Glutamatergic neuron (in vitro differentiated cells): ENCODE measurements around the gene KRTAP10-2. TPM values are rescaled to one million over a fixed set of nuclear protein-coding genes. Genes with fewer than 3 reads are reported as not detected.

Experiments
- DNase-seq: peaks from one replicate; pipeline ENCODE4 v3.0.0; 2022
- H3K27ac Mint-ChIP-seq: one replicate; pipeline ENCODE4 v1.8.0; 2020; ENCODE audit warnings: mild to moderate bottlenecking, mixed read lengths, inconsistent platforms; ENCODE audit not compliant: unreplicated experiment
- H3K27me3 Mint-ChIP-seq: one replicate; pipeline ENCODE4 v1.8.0; 2020; ENCODE audit warnings: mild to moderate bottlenecking, moderate library complexity, mixed read lengths, inconsistent platforms; ENCODE audit not compliant: unreplicated experiment
- H3K36me3 Mint-ChIP-seq: one replicate; pipeline ENCODE4 v1.8.0; 2020; ENCODE audit warnings: mild to moderate bottlenecking, mixed read lengths, inconsistent platforms; ENCODE audit not compliant: unreplicated experiment
- H3K4me1 Mint-ChIP-seq: one replicate; pipeline ENCODE4 v1.8.0; 2020; ENCODE audit warnings: mild to moderate bottlenecking, low read depth, mixed read lengths, inconsistent platforms; ENCODE audit not compliant: unreplicated experiment
- H3K4me3 Mint-ChIP-seq: one replicate; pipeline ENCODE4 v1.8.0; 2020; ENCODE audit warnings: mild to moderate bottlenecking, mixed read lengths, inconsistent platforms; ENCODE audit not compliant: unreplicated experiment
- H3K9me3 Mint-ChIP-seq: one replicate; pipeline ENCODE4 v1.8.0; 2020; ENCODE audit warnings: mild to moderate bottlenecking, moderate library complexity, mixed read lengths, inconsistent platforms; ENCODE audit not compliant: unreplicated experiment
- total RNA-seq: library from RNA; stranded (reverse); fragmentation: NEBNext Ultra II Directional; extraction: Animal tissue kit (Norgen Biotek cat#: 25700); gene quantifications from one replicate; pipeline ENCODE4 v1.2.1, GENCODE V29; 2021; ENCODE audit not compliant: unreplicated experiment
- TF ChIP-seq, protein P1 (sequence below): fragments of 200-600 bp; sonication (generic); IDR thresholded peaks from one replicate; pipeline ENCODE4 v1.5.0; 2021; ENCODE audit not compliant: partially characterized antibody, unreplicated experiment

KRTAP10-2 gene
- total RNA-seq, 1 donor from 2014 or later = not detected

DNA sequence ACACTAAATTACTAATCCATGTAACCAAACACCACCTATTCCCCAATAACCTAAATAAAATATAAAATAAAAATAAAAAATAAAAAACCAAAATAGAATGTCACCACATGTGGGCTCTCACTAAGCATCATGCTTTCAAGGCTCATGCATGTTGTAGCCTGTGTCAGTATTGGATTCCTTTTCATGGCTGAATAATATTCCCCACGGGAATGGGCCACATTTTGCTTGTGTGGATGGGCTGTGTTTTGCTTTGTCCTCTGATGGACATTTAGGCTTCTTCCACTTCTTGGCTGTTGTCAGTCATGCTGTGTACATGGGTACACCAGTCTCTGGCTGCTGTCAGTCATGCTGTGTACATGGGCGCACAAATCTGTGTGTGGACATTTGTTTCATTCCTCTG is 37.8 kb upstream of the KRTAP10-2 start:
- H3K36me3 Mint-ChIP-seq = peaks cover 4% of the 10 kb centered on the region
- H3K4me3 Mint-ChIP-seq = no peak overlapping the region
- peaks cover 8% of the 10 kb centered on the region for H3K9me3 Mint-ChIP-seq
- TF ChIP-seq, protein P1, sequence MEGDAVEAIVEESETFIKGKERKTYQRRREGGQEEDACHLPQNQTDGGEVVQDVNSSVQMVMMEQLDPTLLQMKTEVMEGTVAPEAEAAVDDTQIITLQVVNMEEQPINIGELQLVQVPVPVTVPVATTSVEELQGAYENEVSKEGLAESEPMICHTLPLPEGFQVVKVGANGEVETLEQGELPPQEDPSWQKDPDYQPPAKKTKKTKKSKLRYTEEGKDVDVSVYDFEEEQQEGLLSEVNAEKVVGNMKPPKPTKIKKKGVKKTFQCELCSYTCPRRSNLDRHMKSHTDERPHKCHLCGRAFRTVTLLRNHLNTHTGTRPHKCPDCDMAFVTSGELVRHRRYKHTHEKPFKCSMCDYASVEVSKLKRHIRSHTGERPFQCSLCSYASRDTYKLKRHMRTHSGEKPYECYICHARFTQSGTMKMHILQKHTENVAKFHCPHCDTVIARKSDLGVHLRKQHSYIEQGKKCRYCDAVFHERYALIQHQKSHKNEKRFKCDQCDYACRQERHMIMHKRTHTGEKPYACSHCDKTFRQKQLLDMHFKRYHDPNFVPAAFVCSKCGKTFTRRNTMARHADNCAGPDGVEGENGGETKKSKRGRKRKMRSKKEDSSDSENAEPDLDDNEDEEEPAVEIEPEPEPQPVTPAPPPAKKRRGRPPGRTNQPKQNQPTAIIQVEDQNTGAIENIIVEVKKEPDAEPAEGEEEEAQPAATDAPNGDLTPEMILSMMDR = no peak
- no peak overlapping the region for H3K27ac Mint-ChIP-seq
- peaks cover 9% of the 10 kb centered on the region for H3K4me1 Mint-ChIP-seq
- H3K27me3 Mint-ChIP-seq = peaks cover 8% of the 10 kb centered on the region
- no peak for DNase-seq

DNA sequence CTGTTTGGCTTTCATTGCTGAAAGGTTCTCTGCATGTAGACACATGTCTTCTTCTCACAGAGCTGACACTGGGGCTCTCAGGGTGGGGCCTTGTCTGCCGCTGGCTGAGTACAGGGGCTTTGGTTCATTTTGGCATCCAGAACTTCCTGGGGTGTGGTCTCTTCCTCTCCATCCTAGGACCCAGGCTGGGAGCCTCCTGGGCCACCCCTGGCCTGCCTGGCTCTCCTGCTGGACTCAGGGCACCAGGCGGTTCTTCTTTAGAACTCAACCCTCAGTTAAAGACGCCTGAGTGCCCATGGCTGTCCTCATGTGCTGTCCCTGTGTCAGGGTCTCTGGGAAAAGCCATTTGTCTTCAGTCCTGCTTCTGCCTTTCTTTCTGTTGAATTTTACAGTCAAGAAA is 34.6 kb upstream of the KRTAP10-2 start:
- H3K36me3 Mint-ChIP-seq = peaks cover 12% of the 10 kb centered on the region
- peaks cover 1% of the 10 kb centered on the region for H3K4me1 Mint-ChIP-seq
- peaks cover 1% of the 10 kb centered on the region for H3K27me3 Mint-ChIP-seq
- H3K4me3 Mint-ChIP-seq = no peak overlapping the region
- H3K9me3 Mint-ChIP-seq = peaks cover 3% of the 10 kb centered on the region
- TF ChIP-seq, protein P1 = no peak
- DNase-seq = no peak
- no peak overlapping the region for H3K27ac Mint-ChIP-seq

DNA sequence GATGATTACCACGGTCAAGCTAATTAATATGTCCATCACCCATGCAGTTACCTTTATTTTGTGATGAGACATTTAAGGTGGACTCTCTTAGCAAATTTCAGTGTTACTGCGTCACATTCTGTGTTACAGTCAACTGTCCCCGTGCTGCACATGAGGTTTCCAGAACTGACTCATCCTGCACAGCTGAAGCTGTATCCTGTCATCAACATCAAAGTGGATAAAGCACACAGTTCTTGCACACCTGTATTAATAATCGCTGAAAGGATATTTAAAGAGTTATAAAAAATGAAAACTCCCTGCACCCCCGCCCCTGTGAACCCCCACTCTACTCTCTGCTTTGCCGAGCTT is 32.5 kb upstream of the KRTAP10-2 start:
- Mint-ChIP-seq H3K27ac (no peak overlapping the region), H3K36me3 (peaks cover 17% of the 10 kb centered on the region), H3K4me1 (no peaks in the 10 kb centered on the region), H3K4me3 (no peak overlapping the region), H3K27me3 (no peaks in the 10 kb centered on the region), H3K9me3 (peaks cover 5% of the 10 kb centered on the region)
- TF ChIP-seq, protein P1 = no peak
- DNase-seq = no peak

DNA sequence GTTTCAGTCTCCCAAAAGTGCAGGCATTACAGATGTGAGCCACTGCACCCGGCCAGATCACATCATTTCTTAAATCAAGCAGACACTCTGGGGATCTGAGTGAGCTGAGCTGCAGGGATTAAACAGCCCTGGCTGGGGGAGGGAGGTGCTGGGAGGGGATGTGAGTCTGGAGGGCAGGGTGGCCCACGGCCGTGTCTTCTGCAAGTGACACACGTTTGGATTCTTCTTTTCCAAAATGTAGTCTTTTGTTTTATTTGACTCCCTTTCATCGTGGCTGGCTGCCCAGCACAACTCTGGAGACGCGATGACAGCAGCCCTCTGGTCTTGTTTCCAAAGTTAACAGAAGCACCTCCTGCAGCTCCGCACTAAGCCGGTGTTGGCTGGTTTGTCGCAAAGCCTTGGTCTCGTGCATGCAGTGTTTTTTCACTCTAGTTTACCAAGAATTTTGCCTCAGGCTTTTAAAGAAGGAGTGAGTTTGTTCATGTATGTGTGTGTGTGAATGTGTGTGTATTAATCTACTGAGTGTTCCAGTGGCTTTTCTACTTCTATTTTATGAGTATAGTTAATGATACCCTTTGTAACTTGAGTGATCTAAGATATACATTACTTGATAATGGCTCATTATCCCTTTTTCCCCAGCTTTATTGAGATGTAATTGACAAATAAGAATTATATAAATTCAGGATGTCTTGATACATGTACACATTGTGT is 31.9 kb upstream of the KRTAP10-2 start:
- no peak overlapping the region for H3K27ac Mint-ChIP-seq
- peaks cover 18% of the 10 kb centered on the region for H3K36me3 Mint-ChIP-seq
- no peak overlapping the region for H3K4me3 Mint-ChIP-seq
- no peaks in the 10 kb centered on the region for H3K27me3 Mint-ChIP-seq
- TF ChIP-seq, protein P1 = no peak
- no peak for DNase-seq
- H3K4me1 Mint-ChIP-seq = no peaks in the 10 kb centered on the region
- peaks cover 6% of the 10 kb centered on the region for H3K9me3 Mint-ChIP-seq

DNA sequence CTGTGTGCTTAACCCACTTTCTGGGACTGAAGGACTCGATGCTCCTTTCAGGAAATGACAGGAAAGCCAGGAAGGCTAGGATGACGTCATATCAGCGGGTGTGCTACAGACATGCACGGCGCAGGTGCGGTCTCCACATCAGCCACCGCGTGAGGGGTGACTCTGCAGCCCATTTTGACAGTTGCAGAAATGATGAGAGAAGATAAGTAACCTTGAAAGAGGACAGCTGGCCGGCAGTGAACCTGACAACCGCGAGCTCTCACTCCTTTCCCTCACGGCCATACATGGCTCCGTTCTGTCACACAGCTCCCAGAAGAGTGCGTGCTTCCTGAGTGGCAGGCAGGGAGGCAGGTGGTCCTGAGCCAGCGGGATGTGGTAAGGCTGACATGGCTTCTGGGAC is 30.8 kb upstream of the KRTAP10-2 start:
- no peak overlapping the region for H3K4me3 Mint-ChIP-seq
- no peak overlapping the region for H3K27ac Mint-ChIP-seq
- TF ChIP-seq, protein P1 = no peak

More for the DNA sequence above, 30.8 kb upstream of the KRTAP10-2 start:
- Mint-ChIP-seq H3K4me1 (no peaks in the 10 kb centered on the region), H3K9me3 (peaks cover 13% of the 10 kb centered on the region), H3K36me3 (peaks cover 28% of the 10 kb centered on the region), H3K27me3 (no peaks in the 10 kb centered on the region)
- no peak for DNase-seq
